HPDE6-E6E7 (cell line): ENCODE results near the gene RUBCNL.

Experiments used
- DNase-seq: peaks from one replicate; pipeline ENCODE4 v3.0.0; 2011; ENCODE audit warnings: missing footprints; ENCODE audit errors: extremely low spot score

Gene RUBCNL

GRCh38 chr13:46310066-46310465 is 77.0 kb downstream of the RUBCNL start:
- no peak for DNase-seq

- no peak for DNase-seq
Observed at GRCh38 chr13:46307554-46307953, 79.5 kb downstream of the RUBCNL start.

- no peak for DNase-seq
Observed at GRCh38 chr13:46304546-46304945, 82.5 kb downstream of the RUBCNL start.

GRCh38 chr13:46303742-46304385 is 83.2 kb downstream of the RUBCNL start:
- DNase-seq, result no peak

GRCh38 chr13:46297361-46297811 is 89.7 kb downstream of the RUBCNL start:
- no peak for DNase-seq

GRCh38 chr13:46296921-46297320 is 90.1 kb downstream of the RUBCNL start:
- DNase-seq, result no peak

GRCh38 chr13:46296115-46296822 is 90.8 kb downstream of the RUBCNL start:
- no peak for DNase-seq

- DNase-seq, result no peak
Observed at GRCh38 chr13:46295491-46296114, 91.4 kb downstream of the RUBCNL start.

GRCh38 chr13:46293436-46293835 is 93.6 kb downstream of the RUBCNL start:
- DNase-seq, result no peak
